IPS DF 19.7 (cell line): ENCODE measurements around the gene AQP3.
"Not testable (repeated sequence)": the region's sequence is repeated elsewhere in the genome, so short reads cannot be mapped to it uniquely, and the experiment has no call there.

Source experiments
- DNase-seq: peaks from one replicate; pipeline ENCODE4 v3.0.0-alpha.2; 2013; ENCODE audit warnings: low read depth, low spot score

Gene AQP3

GRCh38 chr9:33446946-33447798 lies at the start of gene AQP3:
Gene AQP3 (minus strand): TSS chr9:33447593. CDS start chr9:33447530, 63 bp downstream.
- DNase-seq = peak; percentile 33

GRCh38 chr9:33493819-33494218 lies 46.4 kb upstream of the AQP3 start:
- DNase-seq = not testable (repeated sequence)

- DNase-seq = no peak
These were observed 41.7 kb upstream of the AQP3 start for GRCh38 chr9:33489066-33489465.

GRCh38 chr9:33485312-33485711 lies 37.9 kb upstream of the AQP3 start:
- not testable (repeated sequence) for DNase-seq

GRCh38 chr9:33480976-33481375 lies 33.6 kb upstream of the AQP3 start:
- no peak for DNase-seq

GRCh38 chr9:33480106-33480505 lies 32.7 kb upstream of the AQP3 start:
- no peak for DNase-seq

- DNase-seq = no peak
These were observed 29.1 kb upstream of the AQP3 start for GRCh38 chr9:33476503-33476902.

- no peak for DNase-seq
These were observed 28.0 kb upstream of the AQP3 start for GRCh38 chr9:33475357-33475756.

GRCh38 chr9:33473643-33474352 lies 26.4 kb upstream of the AQP3 start, which contains the start of gene NOL6:
Gene NOL6 (minus strand): TSS chr9:33473924. CDS start chr9:33473842, 82 bp downstream.
- peak; percentile 92 for DNase-seq

GRCh38 chr9:33472881-33473615 lies 25.7 kb upstream of the AQP3 start:
- no peak for DNase-seq

- DNase-seq = no peak
These were observed 24.9 kb upstream of the AQP3 start for GRCh38 chr9:33472171-33472880.

GRCh38 chr9:33471361-33471760 lies 24.0 kb upstream of the AQP3 start:
- no peak for DNase-seq

GRCh38 chr9:33469891-33470290 lies 22.5 kb upstream of the AQP3 start:
- no peak for DNase-seq

- DNase-seq = no peak
These were observed 21.6 kb upstream of the AQP3 start for GRCh38 chr9:33468797-33469621.

GRCh38 chr9:33468215-33468730 lies 20.9 kb upstream of the AQP3 start:
- DNase-seq = no peak

- DNase-seq = no peak
These were observed 20.1 kb upstream of the AQP3 start for GRCh38 chr9:33467526-33467925.

- no peak for DNase-seq
These were observed 19.4 kb upstream of the AQP3 start for GRCh38 chr9:33466565-33467495.

- DNase-seq = no peak
These were observed 18.5 kb upstream of the AQP3 start for GRCh38 chr9:33465596-33466564.
